Neural crest cell (in vitro differentiated cells): ENCODE data around the gene FBL. TPM values are rescaled to one million over a fixed set of nuclear protein-coding genes. Genes with fewer than 3 reads are reported as not detected.

ENCODE experiments used
- DNase-seq: peaks from one replicate; pipeline ENCODE4 v3.0.0; 2021; ENCODE audit warnings: low read depth, mixed read lengths, low spot score
- H3K27ac Mint-ChIP-seq: one replicate; pipeline ENCODE4 v1.8.0; 2021; ENCODE audit warnings: mild to moderate bottlenecking, mixed read lengths; ENCODE audit not compliant: unreplicated experiment
- H3K27me3 Mint-ChIP-seq: 2 replicates; pipeline ENCODE4 v1.8.0; 2021; ENCODE audit warnings: low read depth, mild to moderate bottlenecking, mixed read lengths
- H3K36me3 Mint-ChIP-seq: 2 replicates; pipeline ENCODE4 v1.8.0; 2021; ENCODE audit warnings: low read depth, mild to moderate bottlenecking, mixed read lengths
- H3K4me1 Mint-ChIP-seq: 2 replicates; pipeline ENCODE4 v1.8.0; 2021; ENCODE audit warnings: mixed read lengths
- H3K4me3 Mint-ChIP-seq: one replicate; pipeline ENCODE4 v1.8.0; 2021; ENCODE audit warnings: mild to moderate bottlenecking, mixed read lengths
- H3K9me3 Mint-ChIP-seq: 2 replicates; pipeline ENCODE4 v1.8.0; 2021; ENCODE audit warnings: mixed read lengths
- CTCF ChIP-seq: fragments of 200-600 bp; sonication (generic); conservative IDR thresholded peaks from 2 replicates; pipeline ENCODE4 v1.5.0; 2021; ENCODE audit warnings: antibody characterized with exemption, mild to moderate bottlenecking
- total RNA-seq: library from RNA; stranded (reverse); gene quantifications from 2 replicates; pipeline ENCODE4 v1.2.1, GENCODE V29; 2021

Gene FBL
- total RNA-seq, 1 donor from 2014 or later, result 473 TPM

GRCh38 chr19:39840492-39840891 lies 5.7 kb downstream of the FBL start:
- Mint-ChIP-seq H3K9me3 (no peaks in the 10 kb centered on the region), H3K4me1 (peaks cover 33% of the 10 kb centered on the region), H3K4me3 (no peak overlapping the region), H3K27me3 (no peaks in the 10 kb centered on the region), H3K27ac (no peak overlapping the region), H3K36me3 (peaks cover 9% of the 10 kb centered on the region)
- DNase-seq, result no peak
- TF ChIP-seq CTCF, result no peak

DNA sequence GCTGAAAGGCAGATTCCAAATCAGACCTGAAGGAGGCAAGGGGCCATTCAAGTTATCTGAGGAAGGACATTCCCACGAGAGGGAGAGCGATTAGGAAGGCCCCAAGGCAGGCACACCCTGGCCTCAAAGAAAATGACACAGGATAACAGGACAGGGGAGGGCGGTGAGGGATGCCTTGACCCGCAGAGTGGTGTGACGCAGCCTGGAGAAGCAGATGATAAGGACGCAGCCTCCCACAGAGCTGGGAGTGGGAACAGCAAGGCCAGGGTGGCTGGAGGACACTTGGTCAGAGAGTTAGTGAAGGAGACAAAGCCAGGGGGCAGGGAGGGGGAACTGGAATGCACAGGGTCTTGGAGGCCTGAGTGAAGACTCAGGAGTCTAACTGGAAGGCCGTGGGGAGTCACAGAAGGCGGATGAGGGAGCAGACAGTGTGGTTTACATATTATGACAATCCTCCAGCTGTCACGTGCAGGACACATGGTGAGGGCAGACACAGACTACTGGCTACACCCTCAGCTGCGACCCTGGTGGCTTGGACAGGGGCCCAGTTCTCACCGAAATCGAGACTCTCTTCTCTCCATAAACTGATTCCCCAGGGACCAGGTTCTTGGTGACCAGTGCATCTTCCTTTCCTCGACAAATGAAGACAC lies 6.4 kb downstream of the FBL start:
- Mint-ChIP-seq H3K4me1 (peaks cover 26% of the 10 kb centered on the region), H3K27ac (peak overlapping the region; percentile 8), H3K4me3 (peak overlapping the region; percentile 27), H3K9me3 (no peaks in the 10 kb centered on the region), H3K27me3 (no peaks in the 10 kb centered on the region), H3K36me3 (peaks cover 9% of the 10 kb centered on the region)
- DNase-seq, result no peak
- TF ChIP-seq CTCF, result no peak

- no peaks in the 10 kb centered on the region for H3K9me3 Mint-ChIP-seq
- DNase-seq, result no peak
- H3K27me3 Mint-ChIP-seq, result no peaks in the 10 kb centered on the region
- no peak overlapping the region for H3K4me3 Mint-ChIP-seq
- TF ChIP-seq CTCF, result no peak
- peaks cover 20% of the 10 kb centered on the region for H3K4me1 Mint-ChIP-seq
- H3K27ac Mint-ChIP-seq, result no peak overlapping the region
- H3K36me3 Mint-ChIP-seq, result peaks cover 12% of the 10 kb centered on the region
Measured at GRCh38 chr19:39838569-39838968, 7.6 kb downstream of the FBL start.

- TF ChIP-seq CTCF, result no peak
- H3K27ac Mint-ChIP-seq, result no peak overlapping the region
- H3K27me3 Mint-ChIP-seq, result no peaks in the 10 kb centered on the region
- peaks cover 18% of the 10 kb centered on the region for H3K4me1 Mint-ChIP-seq
- no peaks in the 10 kb centered on the region for H3K9me3 Mint-ChIP-seq
- peaks cover 12% of the 10 kb centered on the region for H3K36me3 Mint-ChIP-seq
- H3K4me3 Mint-ChIP-seq, result no peak overlapping the region
- no peak for DNase-seq
Measured at GRCh38 chr19:39837978-39838377, 8.2 kb downstream of the FBL start.

DNA sequence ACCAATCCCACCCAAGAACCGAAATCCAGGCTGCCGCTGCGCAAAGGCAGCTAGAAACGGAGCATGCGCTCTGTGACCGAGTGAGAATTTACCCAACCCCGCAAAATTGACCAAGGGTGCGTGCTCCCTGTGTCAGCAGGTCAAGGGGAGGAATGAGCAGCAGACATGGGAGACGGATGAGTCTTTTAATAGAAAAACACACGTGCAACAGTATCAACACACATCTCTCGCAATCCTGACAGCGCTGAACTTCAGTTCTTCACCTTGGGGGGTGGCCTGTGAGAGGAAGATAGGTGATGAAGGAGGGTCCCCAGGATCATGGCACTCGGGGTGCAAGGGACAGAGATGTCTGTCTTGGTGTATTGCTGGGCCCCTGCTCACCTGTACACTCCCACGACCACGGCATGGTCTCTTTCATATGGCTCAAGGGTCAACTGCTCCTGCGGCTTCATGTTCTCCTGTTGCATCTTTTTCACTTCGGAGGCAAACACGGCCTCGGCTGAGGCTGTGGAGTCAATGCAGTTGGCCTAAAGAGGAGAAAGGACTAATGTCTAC lies 11.8 kb downstream of the FBL start:
- Mint-ChIP-seq H3K4me3 (peak overlapping the region; percentile 84), H3K4me1 (peaks cover 36% of the 10 kb centered on the region), H3K27me3 (peaks cover 4% of the 10 kb centered on the region), H3K36me3 (peaks cover 29% of the 10 kb centered on the region), H3K27ac (peak overlapping the region; percentile 85), H3K9me3 (no peaks in the 10 kb centered on the region)
- DNase-seq, result no peak
- no peak for TF ChIP-seq CTCF
